Osteocyte (in vitro differentiated cells): ENCODE measurements around the gene HOXC9. TPM values are rescaled to one million over a fixed set of nuclear protein-coding genes. Genes with fewer than 3 reads are reported as not detected.

Source experiments
- DNase-seq: peaks from one replicate; pipeline ENCODE4 v3.0.0; 2021; ENCODE audit warnings: mixed read lengths; ENCODE audit not compliant: unreplicated experiment; ENCODE audit errors: extremely low spot score
- H3K27ac Mint-ChIP-seq: one replicate; pipeline ENCODE4 v1.8.0; 2021; ENCODE audit warnings: mild to moderate bottlenecking, mixed read lengths; ENCODE audit not compliant: unreplicated experiment
- H3K27me3 Mint-ChIP-seq: one replicate; pipeline ENCODE4 v1.8.0; 2021; ENCODE audit warnings: mixed read lengths; ENCODE audit not compliant: unreplicated experiment
- H3K36me3 Mint-ChIP-seq: one replicate; pipeline ENCODE4 v1.8.0; 2021; ENCODE audit warnings: mixed read lengths; ENCODE audit not compliant: unreplicated experiment
- H3K4me1 Mint-ChIP-seq: one replicate; pipeline ENCODE4 v1.8.0; 2021; ENCODE audit warnings: mixed read lengths; ENCODE audit not compliant: unreplicated experiment
- H3K4me3 Mint-ChIP-seq: one replicate; pipeline ENCODE4 v1.8.0; 2021; ENCODE audit warnings: mild to moderate bottlenecking, moderate library complexity, mixed read lengths; ENCODE audit not compliant: unreplicated experiment
- H3K9me3 Mint-ChIP-seq: one replicate; pipeline ENCODE4 v1.8.0; 2021; ENCODE audit warnings: mixed read lengths; ENCODE audit not compliant: unreplicated experiment
- total RNA-seq: library from RNA; stranded (reverse); gene quantifications from 2 replicates; pipeline ENCODE4 v1.2.1, GENCODE V29; 2021
- TF ChIP-seq, protein P1 (sequence below): fragments of 200-600 bp; sonication (generic); IDR thresholded peaks from 2 replicates; pipeline ENCODE4 v1.5.0; 2021; ENCODE audit warnings: antibody characterized with exemption, mild to moderate bottlenecking, moderate library complexity

Gene HOXC9
- total RNA-seq, 1 donor from 2014 or later: not detected

- no peak overlapping the region for H3K4me3 Mint-ChIP-seq
- no peak for DNase-seq
- peaks cover 84% of the 10 kb centered on the region for H3K27me3 Mint-ChIP-seq
- peaks cover 2% of the 10 kb centered on the region for H3K4me1 Mint-ChIP-seq
- no peaks in the 10 kb centered on the region for H3K36me3 Mint-ChIP-seq
- H3K9me3 Mint-ChIP-seq: no peaks in the 10 kb centered on the region
- TF ChIP-seq, protein P1, sequence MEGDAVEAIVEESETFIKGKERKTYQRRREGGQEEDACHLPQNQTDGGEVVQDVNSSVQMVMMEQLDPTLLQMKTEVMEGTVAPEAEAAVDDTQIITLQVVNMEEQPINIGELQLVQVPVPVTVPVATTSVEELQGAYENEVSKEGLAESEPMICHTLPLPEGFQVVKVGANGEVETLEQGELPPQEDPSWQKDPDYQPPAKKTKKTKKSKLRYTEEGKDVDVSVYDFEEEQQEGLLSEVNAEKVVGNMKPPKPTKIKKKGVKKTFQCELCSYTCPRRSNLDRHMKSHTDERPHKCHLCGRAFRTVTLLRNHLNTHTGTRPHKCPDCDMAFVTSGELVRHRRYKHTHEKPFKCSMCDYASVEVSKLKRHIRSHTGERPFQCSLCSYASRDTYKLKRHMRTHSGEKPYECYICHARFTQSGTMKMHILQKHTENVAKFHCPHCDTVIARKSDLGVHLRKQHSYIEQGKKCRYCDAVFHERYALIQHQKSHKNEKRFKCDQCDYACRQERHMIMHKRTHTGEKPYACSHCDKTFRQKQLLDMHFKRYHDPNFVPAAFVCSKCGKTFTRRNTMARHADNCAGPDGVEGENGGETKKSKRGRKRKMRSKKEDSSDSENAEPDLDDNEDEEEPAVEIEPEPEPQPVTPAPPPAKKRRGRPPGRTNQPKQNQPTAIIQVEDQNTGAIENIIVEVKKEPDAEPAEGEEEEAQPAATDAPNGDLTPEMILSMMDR: no peak
- H3K27ac Mint-ChIP-seq: no peak overlapping the region
Observed at GRCh38 chr12:53959314-53959713, 40.6 kb upstream of the HOXC9 start.

GRCh38 chr12:53960187-53961024, 39.6 kb upstream of the HOXC9 start:
- no peak overlapping the region for H3K4me3 Mint-ChIP-seq
- TF ChIP-seq, protein P1: no peak
- no peaks in the 10 kb centered on the region for H3K9me3 Mint-ChIP-seq
- no peak overlapping the region for H3K27ac Mint-ChIP-seq
- peaks cover 89% of the 10 kb centered on the region for H3K27me3 Mint-ChIP-seq
- no peak for DNase-seq
- H3K4me1 Mint-ChIP-seq: peaks cover 3% of the 10 kb centered on the region
- no peaks in the 10 kb centered on the region for H3K36me3 Mint-ChIP-seq

- peaks cover 89% of the 10 kb centered on the region for H3K27me3 Mint-ChIP-seq
- DNase-seq: no peak
- TF ChIP-seq, protein P1: no peak
- no peak overlapping the region for H3K27ac Mint-ChIP-seq
- peaks cover 9% of the 10 kb centered on the region for H3K4me1 Mint-ChIP-seq
- no peaks in the 10 kb centered on the region for H3K36me3 Mint-ChIP-seq
- no peak overlapping the region for H3K4me3 Mint-ChIP-seq
- no peaks in the 10 kb centered on the region for H3K9me3 Mint-ChIP-seq
Observed at GRCh38 chr12:53961025-53961761, 38.8 kb upstream of the HOXC9 start.

DNA sequence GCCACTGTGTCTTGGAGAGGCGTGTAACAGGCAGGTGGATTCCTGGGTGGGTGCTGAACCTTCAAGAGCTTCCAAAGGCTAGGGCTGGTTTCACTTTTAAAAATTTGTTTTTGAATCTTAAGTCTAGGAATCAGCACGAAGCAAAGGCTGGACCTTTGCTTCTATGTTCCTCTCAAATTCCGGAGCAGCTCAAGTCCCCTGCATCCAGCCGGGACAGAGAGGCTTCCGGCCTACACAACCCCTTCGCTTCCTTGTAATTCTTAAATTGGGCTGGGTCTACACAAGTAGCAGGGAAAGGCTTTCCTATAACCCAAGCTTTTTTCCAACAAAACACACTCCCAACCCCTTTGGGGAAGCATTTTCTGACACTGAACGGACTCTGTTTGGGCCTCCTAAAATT, 37.0 kb upstream of the HOXC9 start:
- H3K4me1 Mint-ChIP-seq: peaks cover 15% of the 10 kb centered on the region
- TF ChIP-seq, protein P1: no peak
- no peaks in the 10 kb centered on the region for H3K36me3 Mint-ChIP-seq
- H3K27me3 Mint-ChIP-seq: peaks cover 90% of the 10 kb centered on the region
- DNase-seq: no peak
- H3K9me3 Mint-ChIP-seq: no peaks in the 10 kb centered on the region
- no peak overlapping the region for H3K4me3 Mint-ChIP-seq
- no peak overlapping the region for H3K27ac Mint-ChIP-seq
